Measurements from ENCODE around the gene CHP1. TPM values are rescaled to one million over a fixed set of nuclear protein-coding genes. Genes with fewer than 3 reads are reported as not detected.
A peak's percentile ranks its signal among the peaks of the same experiment; 100 is the strongest.

Gene CHP1
- total RNA-seq, 2 experiments from 2014 or later = 31.6 to 34.7 TPM

DNA sequence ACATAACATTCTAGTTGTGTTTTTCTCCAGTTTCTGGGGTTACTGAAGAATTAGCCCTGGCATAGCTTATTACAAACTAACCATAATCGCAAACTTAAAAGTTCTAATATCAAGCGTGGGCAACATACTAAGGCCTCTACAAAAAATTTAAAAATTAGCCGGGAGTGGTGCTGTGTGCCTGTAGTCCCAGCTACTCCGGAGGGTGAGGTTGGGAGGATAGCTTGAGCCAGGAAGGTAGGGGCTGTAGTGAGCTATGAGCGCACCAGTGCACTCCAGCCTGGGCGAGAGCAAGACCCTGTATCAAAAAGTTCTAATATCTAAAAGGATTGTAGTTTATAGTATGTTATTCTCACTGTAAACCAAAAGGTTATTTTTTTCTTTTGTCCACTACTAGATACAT lies 100.2 kb downstream of the CHP1 start:
- Mint-ChIP-seq H3K9me3 (no peaks in the 10 kb centered on the region), H3K4me3 (peak overlapping the region; percentile 92), H3K4me1 (ENCODE audit: low read depth) (peaks cover 15% of the 10 kb centered on the region), H3K27ac (no peak overlapping the region), H3K27me3 (no peaks in the 10 kb centered on the region), H3K36me3 (ENCODE audit: low read depth) (peaks cover 18% of the 10 kb centered on the region)
- intact Hi-C loops (cut with micrococcal nuclease) = loop anchor here (5.0 kb wide), 1 partner anchor 44 kb away; no protein-coding TSS in a partner anchor
- ChIA-PET POLR2A (interaction anchor here (1.0 kb wide), 1 partner anchor 48 kb away, joined by 3 read pairs; no protein-coding TSS in a partner anchor), CTCF (interaction anchor here (0.8 kb wide), 1 partner anchor 45 kb away, joined by 3 read pairs; no protein-coding TSS in a partner anchor)
- DNase-seq = no peak
- ATAC-seq = no peak
- TF ChIP-seq, protein P1, sequence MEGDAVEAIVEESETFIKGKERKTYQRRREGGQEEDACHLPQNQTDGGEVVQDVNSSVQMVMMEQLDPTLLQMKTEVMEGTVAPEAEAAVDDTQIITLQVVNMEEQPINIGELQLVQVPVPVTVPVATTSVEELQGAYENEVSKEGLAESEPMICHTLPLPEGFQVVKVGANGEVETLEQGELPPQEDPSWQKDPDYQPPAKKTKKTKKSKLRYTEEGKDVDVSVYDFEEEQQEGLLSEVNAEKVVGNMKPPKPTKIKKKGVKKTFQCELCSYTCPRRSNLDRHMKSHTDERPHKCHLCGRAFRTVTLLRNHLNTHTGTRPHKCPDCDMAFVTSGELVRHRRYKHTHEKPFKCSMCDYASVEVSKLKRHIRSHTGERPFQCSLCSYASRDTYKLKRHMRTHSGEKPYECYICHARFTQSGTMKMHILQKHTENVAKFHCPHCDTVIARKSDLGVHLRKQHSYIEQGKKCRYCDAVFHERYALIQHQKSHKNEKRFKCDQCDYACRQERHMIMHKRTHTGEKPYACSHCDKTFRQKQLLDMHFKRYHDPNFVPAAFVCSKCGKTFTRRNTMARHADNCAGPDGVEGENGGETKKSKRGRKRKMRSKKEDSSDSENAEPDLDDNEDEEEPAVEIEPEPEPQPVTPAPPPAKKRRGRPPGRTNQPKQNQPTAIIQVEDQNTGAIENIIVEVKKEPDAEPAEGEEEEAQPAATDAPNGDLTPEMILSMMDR (IDR thresholded peaks at IDR 0.05) = no peak

Other genes with a start within 250 kb of the CHP1 start
- gene INO80, start 115.0 kb upstream of the CHP1 start, total RNA-seq = 10 to 100 TPM; 19.1 to 20.2 TPM
- not detected for gene EXD1, start 511 bp upstream of the CHP1 start, total RNA-seq
- 10 to 100 TPM; 13.5 to 13.6 TPM for gene OIP5, start 101.3 kb downstream of the CHP1 start, total RNA-seq
- gene NUSAP1, start 101.6 kb downstream of the CHP1 start, total RNA-seq = 100 to 1,000 TPM; 163 to 170 TPM
- gene NDUFAF1, start 171.2 kb downstream of the CHP1 start, total RNA-seq = 10 to 100 TPM; 17.7 to 19.2 TPM
- gene RTF1, start 185.8 kb downstream of the CHP1 start, total RNA-seq = 10 to 100 TPM; 26.8 to 30.0 TPM